Fibroblast of pulmonary artery (primary cell): Measurements from ENCODE around the gene UGT1A10.
A peak's percentile ranks its signal among the peaks of the same experiment; 100 is the strongest.
"Not testable (repeated sequence)": the region's sequence is repeated elsewhere in the genome, so short reads cannot be mapped to it uniquely, and the experiment has no call there.

Experiments used
- DNase-seq: peaks from one replicate; pipeline ENCODE4 v3.0.0-alpha.2; 2010; ENCODE audit warnings: low read depth
- H3K4me3 ChIP-seq: replicated peaks from 2 replicates; pipeline ENCODE4 v1.5.1; 2011; ENCODE audit warnings: low read depth, mild to moderate bottlenecking, control low read depth, low read length, moderate library complexity
- CTCF ChIP-seq: IDR thresholded peaks from 2 replicates; pipeline ENCODE4 v1.5.1; 2011; ENCODE audit warnings: mild to moderate bottlenecking, control low read depth, low read length, inconsistent platforms; ENCODE audit errors: missing control alignments

UGT1A10 gene

GRCh38 chr2:233638836-233639235 lies 2.6 kb downstream of the UGT1A10 start:
- no peak for TF ChIP-seq CTCF

GRCh38 chr2:233639860-233640259 lies 3.6 kb downstream of the UGT1A10 start:
- DNase-seq: no peak
- H3K4me3 ChIP-seq: no peak overlapping the region
- TF ChIP-seq CTCF: no peak

More at GRCh38 chr2:233638836-233639235, 2.6 kb downstream of the UGT1A10 start:
- no peak overlapping the region for H3K4me3 ChIP-seq
- DNase-seq: no peak

GRCh38 chr2:233643128-233643527 lies 6.9 kb downstream of the UGT1A10 start:
- peak; percentile 17 for DNase-seq
- no peak overlapping the region for H3K4me3 ChIP-seq
- TF ChIP-seq CTCF: peak; percentile 33

GRCh38 chr2:233646033-233646432 lies 9.8 kb downstream of the UGT1A10 start:
- not testable (repeated sequence) for H3K4me3 ChIP-seq, DNase-seq

- no peak for TF ChIP-seq CTCF
- H3K4me3 ChIP-seq: no peak overlapping the region
- no peak for DNase-seq
These were observed 14.7 kb downstream of the UGT1A10 start for GRCh38 chr2:233650981-233651380.

- no peak for TF ChIP-seq CTCF
- no peak overlapping the region for H3K4me3 ChIP-seq
- no peak for DNase-seq
These were observed 15.2 kb downstream of the UGT1A10 start for GRCh38 chr2:233651430-233651829.

- DNase-seq: no peak
- no peak overlapping the region for H3K4me3 ChIP-seq
- TF ChIP-seq CTCF: no peak
These were observed 18.3 kb downstream of the UGT1A10 start for GRCh38 chr2:233654501-233654900.
